Uterus (tissue), 4 donors: ENCODE results near the gene RALGPS1. TPM values are rescaled to one million over a fixed set of nuclear protein-coding genes. Genes with fewer than 3 reads are reported as not detected.

Experiments used
- DNase-seq, 2 donors: peaks; one replicate each; pipeline ENCODE4 v3.0.0-alpha.2; 2019 to 2020
- H3K27ac ChIP-seq, 2 donors: fragments of 200-600 bp; sonication (generic); 1 replicate in 1 of 2; 2 replicates in 1 of 2; pipeline ENCODE4 v1.5.1; 2016 to 2018
- H3K27me3 ChIP-seq, 2 donors: fragments of 200-600 bp; sonication (generic); one replicate each; pipeline ENCODE4 v1.5.1; 2018 to 2019; ENCODE audit warnings: control low read depth in 1 of 2
- H3K36me3 ChIP-seq, 2 donors: fragments of 200-600 bp; sonication (generic); one replicate each; pipeline ENCODE4 v1.5.1; 2019; ENCODE audit warnings: control low read depth in 1 of 2
- H3K4me1 ChIP-seq, 2 donors: fragments of 200-600 bp; sonication (generic); one replicate each; pipeline ENCODE4 v1.5.1; 2018 to 2019; ENCODE audit warnings: control low read depth in 1 of 2
- H3K4me3 ChIP-seq, 2 donors: fragments of 200-600 bp; sonication (generic); 1 replicate in 1 of 2; 2 replicates in 1 of 2; pipeline ENCODE4 v1.5.1; 2018 to 2019; ENCODE audit warnings: mild to moderate bottlenecking in 1 of 2
- H3K9me3 ChIP-seq, 2 donors: fragments of 200-600 bp; sonication (generic); one replicate each; pipeline ENCODE4 v1.5.1; 2019; ENCODE audit warnings: control low read depth in 1 of 2
- CTCF ChIP-seq, 4 experiments: fragments of 200-600 bp in 2 of 4; fragments of 450-650 bp in 2 of 4; sonication (generic) in 2 of 4; IDR thresholded peaks; one replicate each; pipeline ENCODE4 v1.5.1; 2016 to 2019; ENCODE audit warnings: antibody characterized with exemption in 4 of 4, mild to moderate bottlenecking in 2 of 4, moderate library complexity in 1 of 4
- POLR2A ChIP-seq, 2 donors: fragments of 450-650 bp; IDR thresholded peaks; one replicate each; pipeline ENCODE4 v1.6.1; 2016; ENCODE audit warnings: antibody characterized with exemption in 2 of 2, mild to moderate bottlenecking in 1 of 2, moderate library complexity in 1 of 2
- intact Hi-C: fragments of 100-400 bp; cut with DNase I; formaldehyde crosslinking; loops from one replicate; pipeline ENCODE4 v1.15.1; 2023; ENCODE audit warnings: low total_unique reads
- total RNA-seq, 4 donors: library from RNA; depleted of rRNA in 3 of 4; stranded (reverse); fragments of >200 nt in 3 of 4; gene quantifications; one replicate each; pipeline versions ENCODE4 v1.1.0 to v1.2.4, GENCODE V29; 2014 to 2023
- donor health status: DM: yes; HTN: yes; CAD: no.

RALGPS1 gene
- total RNA-seq, 4 donors from 2014 or later: 8.5 to 16.7 (median 14.5) TPM

DNA sequence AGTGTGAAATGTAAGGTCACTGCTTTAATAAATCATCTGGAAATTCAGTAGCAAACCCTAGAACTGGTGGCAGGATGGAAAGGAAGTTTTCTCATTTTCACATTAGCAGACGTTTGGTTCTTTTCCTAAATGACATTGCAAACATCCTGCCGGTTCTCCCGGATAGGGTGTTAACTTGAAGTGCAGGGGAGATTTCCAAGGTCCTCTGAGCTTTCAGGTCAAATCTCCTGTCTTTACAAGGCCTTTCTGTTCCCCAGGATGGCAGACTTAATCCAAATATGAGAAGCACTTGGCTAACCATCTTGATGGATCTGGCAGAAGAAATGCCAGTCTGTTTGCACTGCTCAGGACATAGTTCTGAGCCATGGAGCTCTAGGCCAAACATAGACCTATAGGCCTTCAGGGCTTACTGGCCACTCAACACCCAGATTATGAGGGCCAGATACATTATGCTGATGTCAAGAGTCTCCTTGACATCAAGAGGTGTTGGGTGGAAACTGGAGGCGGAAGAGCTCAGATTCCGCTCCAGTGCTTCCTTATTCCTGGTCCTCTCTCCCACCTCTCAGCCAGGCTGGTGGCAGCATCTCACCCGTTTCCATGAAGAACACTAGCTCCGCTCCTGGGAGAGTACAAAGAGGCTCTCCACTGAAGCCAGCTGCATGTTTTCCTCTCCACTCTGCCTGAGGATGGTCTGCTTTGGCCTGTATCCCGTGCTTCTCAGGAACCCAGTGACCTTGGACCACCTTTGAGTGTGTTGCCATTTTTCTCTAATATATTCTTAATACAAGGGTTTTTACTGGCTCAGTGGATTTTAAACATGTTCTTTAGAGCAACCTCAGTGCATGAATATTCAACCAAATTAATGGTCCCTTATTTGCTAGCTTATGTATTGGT lies 61.0 kb downstream of the RALGPS1 start:
- H3K27ac ChIP-seq: no peak overlapping the region
- H3K36me3 ChIP-seq: no peaks in the 10 kb centered on the region
- H3K9me3 ChIP-seq: no peaks in the 10 kb centered on the region
- H3K27me3 ChIP-seq: no peaks in the 10 kb centered on the region
- intact Hi-C loops: no loop called here
- no peak for DNase-seq
- TF ChIP-seq POLR2A (IDR thresholded peaks at IDR 0.05): no peak
- TF ChIP-seq CTCF (IDR thresholded peaks at IDR 0.05): no peak
- no peaks in the 10 kb centered on the region for H3K4me1 ChIP-seq
- no peak overlapping the region for H3K4me3 ChIP-seq

DNA sequence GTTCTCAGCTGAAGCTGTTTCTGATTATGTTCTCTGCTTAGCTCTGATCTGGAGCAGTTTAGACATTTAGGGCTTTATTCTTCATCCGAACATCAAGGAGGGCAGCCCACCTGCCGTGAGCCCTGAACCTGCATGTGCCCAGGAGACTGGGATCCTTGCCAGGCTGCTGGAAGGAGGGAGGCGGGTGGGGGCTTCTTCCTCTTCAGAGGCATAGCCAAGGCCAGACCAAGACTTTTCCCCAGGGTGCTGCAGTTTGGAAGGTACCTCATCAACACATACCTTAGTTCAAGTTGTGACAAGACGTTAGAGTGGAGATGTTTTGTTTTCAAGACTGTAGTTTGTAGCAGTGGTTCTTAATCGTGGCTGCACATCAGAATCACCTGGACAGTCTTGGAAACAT lies 64.9 kb downstream of the RALGPS1 start:
- H3K27ac ChIP-seq: no peak overlapping the region
- H3K4me3 ChIP-seq: no peak overlapping the region
- no peaks in the 10 kb centered on the region for H3K27me3 ChIP-seq
- intact Hi-C loops: no loop called here
- no peaks in the 10 kb centered on the region for H3K36me3 ChIP-seq
- no peaks in the 10 kb centered on the region for H3K9me3 ChIP-seq
- TF ChIP-seq POLR2A (IDR thresholded peaks at IDR 0.05) (no peak), CTCF (IDR thresholded peaks at IDR 0.05) (no peak)
- no peaks in the 10 kb centered on the region for H3K4me1 ChIP-seq
- DNase-seq: no peak

- no peak for TF ChIP-seq POLR2A (IDR thresholded peaks at IDR 0.05)
- no peak for TF ChIP-seq CTCF (IDR thresholded peaks at IDR 0.05)
- no peak overlapping the region for H3K27ac ChIP-seq
- no peaks in the 10 kb centered on the region for H3K27me3 ChIP-seq
- H3K4me1 ChIP-seq: no peaks in the 10 kb centered on the region
- DNase-seq: no peak
- intact Hi-C loops: no loop called here
- H3K4me3 ChIP-seq: no peak overlapping the region
- no peaks in the 10 kb centered on the region for H3K36me3 ChIP-seq
- H3K9me3 ChIP-seq: no peaks in the 10 kb centered on the region
These were observed 65.6 kb downstream of the RALGPS1 start for GRCh38 chr9:126980231-126980630.

- no peak for DNase-seq
- Histone ChIP-seq H3K4me1 (no peaks in the 10 kb centered on the region), H3K27ac (no peak overlapping the region), H3K27me3 (no peaks in the 10 kb centered on the region), H3K4me3 (no peak overlapping the region), H3K36me3 (no peaks in the 10 kb centered on the region), H3K9me3 (no peaks in the 10 kb centered on the region)
- TF ChIP-seq CTCF (IDR thresholded peaks at IDR 0.05) (no peak), POLR2A (IDR thresholded peaks at IDR 0.05) (no peak)
- intact Hi-C loops: no loop called here
These were observed 66.6 kb downstream of the RALGPS1 start for GRCh38 chr9:126981218-126981617.

DNA sequence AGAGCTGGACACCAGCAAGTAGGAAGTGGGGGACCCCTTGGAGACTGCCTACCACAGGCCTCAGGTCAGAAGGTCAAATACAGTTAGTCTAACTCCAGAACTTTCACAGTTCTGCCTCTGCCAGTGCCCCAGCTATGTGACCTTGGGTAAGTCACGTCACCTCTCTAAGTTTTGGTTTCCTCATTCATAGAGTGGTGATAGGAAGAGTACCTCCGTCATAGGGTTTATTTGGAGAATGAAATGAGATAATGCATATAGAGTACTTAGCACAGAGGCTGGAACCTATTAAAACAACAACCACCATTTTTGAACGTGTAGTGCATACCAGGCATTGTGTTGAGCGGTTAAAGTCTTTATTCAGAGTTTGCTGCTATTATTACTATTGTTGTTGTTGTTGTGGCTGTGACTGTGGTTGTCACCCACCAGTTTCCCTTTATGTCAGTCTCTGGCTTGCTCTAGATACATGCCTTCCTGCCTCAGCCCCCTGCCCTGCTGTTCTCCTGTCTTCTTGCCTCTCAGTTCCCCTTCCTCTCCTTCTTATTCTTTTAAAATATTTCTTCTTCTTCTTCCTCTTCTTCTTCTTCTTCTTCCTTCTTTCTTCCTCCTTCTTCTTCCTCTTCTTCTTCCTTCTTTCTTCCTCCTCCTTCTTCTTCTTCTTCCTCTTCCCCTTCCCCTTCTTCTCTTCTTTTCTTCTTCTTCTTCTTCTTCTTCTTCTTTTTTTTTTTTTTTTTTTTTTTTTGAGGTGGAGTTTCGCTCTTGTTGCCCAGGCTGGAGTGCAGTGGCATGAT lies 67.8 kb downstream of the RALGPS1 start:
- no peaks in the 10 kb centered on the region for H3K36me3 ChIP-seq
- H3K4me1 ChIP-seq: no peaks in the 10 kb centered on the region
- no peaks in the 10 kb centered on the region for H3K9me3 ChIP-seq
- intact Hi-C loops: no loop called here
- no peak overlapping the region for H3K27ac ChIP-seq
- no peak for DNase-seq
- H3K27me3 ChIP-seq: no peaks in the 10 kb centered on the region
- no peak for TF ChIP-seq POLR2A (IDR thresholded peaks at IDR 0.05)
- no peak for TF ChIP-seq CTCF (IDR thresholded peaks at IDR 0.05)
- no peak overlapping the region for H3K4me3 ChIP-seq
